ENCODE measurements around the gene GHRHR. TPM values are rescaled to one million over a fixed set of nuclear protein-coding genes. Genes with fewer than 3 reads are reported as not detected.

The GHRHR gene
- total and polyA plus RNA-seq, 2 of the 4 experiments (the other 2 are of a cell fraction), result not detected

DNA sequence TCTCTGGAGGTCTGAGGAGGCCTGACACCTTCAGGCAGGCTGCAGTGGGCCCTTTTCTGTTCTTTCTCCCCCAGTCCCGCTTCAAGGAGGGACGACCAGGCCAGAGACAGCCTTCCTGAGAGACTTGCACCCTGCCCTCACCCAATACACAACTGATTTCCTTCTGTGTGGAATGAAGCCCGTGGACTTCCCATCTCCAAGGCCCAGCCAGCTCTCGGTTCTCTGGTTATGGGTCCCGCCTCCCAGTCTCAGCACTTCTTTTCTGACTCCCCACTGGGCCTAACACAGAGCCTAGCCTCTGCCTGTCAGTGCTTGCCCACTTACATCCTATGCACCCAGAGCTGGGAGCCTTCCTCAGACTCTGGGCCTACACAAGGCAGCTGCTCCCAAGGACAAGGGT, 64.3 kb downstream of the GHRHR start:
- CTCF ChIA-PET, result no interaction called here
- ATAC-seq (ENCODE audit: low read depth), result no peak
- Histone ChIP-seq H3K36me3 (ENCODE audit: control insufficient read depth, insufficient read depth, low read length) (no peaks in the 10 kb centered on the region), H3K18ac (ENCODE audit: low read depth, low read length) (no peak overlapping the region), H3K14ac (replicated peaks; ENCODE audit: low read depth, low read length) (no peak overlapping the region), H3K56ac (ENCODE audit: extremely low read depth, insufficient read depth, low read length) (no peak overlapping the region), H2BK5ac (ENCODE audit: low read depth, low read length, poor library complexity, severe bottlenecking) (no peak overlapping the region), H3K27me3 (ENCODE audit: control insufficient read depth, insufficient read depth, low read length) (peaks cover 11% of the 10 kb centered on the region; the same call in 1 of the 2 replicates), H2AK9ac (replicated peaks; ENCODE audit: low read depth, low read length, poor library complexity) (no peak overlapping the region), H3K4me2 (ENCODE audit: low read depth, low read length) (no peak overlapping the region), H3K27ac (ENCODE audit: insufficient read depth, low read length) (no peak overlapping the region), H3K9me1 (ENCODE audit: insufficient read depth, low read length) (no peaks in the 10 kb centered on the region), H3K4me1 (ENCODE audit: control insufficient read depth, insufficient read depth, low read length) (no peaks in the 10 kb centered on the region), H3K4ac (ENCODE audit: low read depth, low read length) (no peak overlapping the region), H4K91ac (ENCODE audit: insufficient read depth, low read depth, low read length) (no peak overlapping the region), H2BK15ac (ENCODE audit: low read depth, low read length) (no peak overlapping the region), H2AFZ (replicated peaks; ENCODE audit: low read length, poor library complexity) (no peak overlapping the region), H3K9ac (ENCODE audit: low read depth, low read length) (no peak overlapping the region), H3K79me1 (ENCODE audit: low read depth in 1 of 2, low read length in 2 of 2) (no peaks in the 10 kb centered on the region), H2BK120ac (ENCODE audit: low read depth, low read length) (no peak overlapping the region), H4K5ac (ENCODE audit: low read depth, low read length) (no peak overlapping the region), H3K9me3 (ENCODE audit: control insufficient read depth, insufficient read depth, low read length) (no peaks in the 10 kb centered on the region), H2BK20ac (ENCODE audit: low read depth, low read length) (no peak overlapping the region), H4K8ac (ENCODE audit: low read depth in 2 of 2, low read length in 2 of 2) (no peak overlapping the region), H3K4me3 (ENCODE audit: insufficient read depth, low read depth, low read length) (no peak overlapping the region), H2AK5ac (ENCODE audit: low read depth, low read length) (no peak overlapping the region), H4K20me1 (ENCODE audit: insufficient read depth, low read length) (no peaks in the 10 kb centered on the region), H3K23ac (ENCODE audit: low read depth, low read length) (no peak overlapping the region)
- dilution Hi-C loops (cut with HindIII; ENCODE audit: low sequenced_read_pairs, unreplicated experiment) (no loop called here), in situ Hi-C loops (cut with MboI; ENCODE audit: low sequenced_read_pairs) (no loop called here), intact Hi-C loops (cut with micrococcal nuclease) (no loop called here)
- DNase-seq, result no peak
- 39% methylated on average over 3 of the region's 5 CpGs; no CpG with 5 or more reads in 1 of the 2 experiments for WGBS, 2 experiments (ENCODE audit: extremely low coverage in 2 of 2, insufficient read length in 1 of 2)
- no TSS peak for BruUV-seq (replicated peaks)
- POLR2A ChIA-PET (ENCODE audit: unreplicated experiment), result no interaction called here
- TF ChIP-seq, protein P1, sequence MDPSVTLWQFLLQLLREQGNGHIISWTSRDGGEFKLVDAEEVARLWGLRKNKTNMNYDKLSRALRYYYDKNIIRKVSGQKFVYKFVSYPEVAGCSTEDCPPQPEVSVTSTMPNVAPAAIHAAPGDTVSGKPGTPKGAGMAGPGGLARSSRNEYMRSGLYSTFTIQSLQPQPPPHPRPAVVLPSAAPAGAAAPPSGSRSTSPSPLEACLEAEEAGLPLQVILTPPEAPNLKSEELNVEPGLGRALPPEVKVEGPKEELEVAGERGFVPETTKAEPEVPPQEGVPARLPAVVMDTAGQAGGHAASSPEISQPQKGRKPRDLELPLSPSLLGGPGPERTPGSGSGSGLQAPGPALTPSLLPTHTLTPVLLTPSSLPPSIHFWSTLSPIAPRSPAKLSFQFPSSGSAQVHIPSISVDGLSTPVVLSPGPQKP (IDR thresholded peaks at IDR 0.05; ENCODE audit: borderline replicate concordance, low read depth, low read length), result no peak
- TF ChIP-seq MAZ (IDR thresholded peaks at IDR 0.05; ENCODE audit: borderline replicate concordance, low read depth, low read length) (no peak), MAFK (IDR thresholded peaks at IDR 0.05; ENCODE audit: low read depth, low read length) (no peak)
- TF ChIP-seq, protein P2, sequence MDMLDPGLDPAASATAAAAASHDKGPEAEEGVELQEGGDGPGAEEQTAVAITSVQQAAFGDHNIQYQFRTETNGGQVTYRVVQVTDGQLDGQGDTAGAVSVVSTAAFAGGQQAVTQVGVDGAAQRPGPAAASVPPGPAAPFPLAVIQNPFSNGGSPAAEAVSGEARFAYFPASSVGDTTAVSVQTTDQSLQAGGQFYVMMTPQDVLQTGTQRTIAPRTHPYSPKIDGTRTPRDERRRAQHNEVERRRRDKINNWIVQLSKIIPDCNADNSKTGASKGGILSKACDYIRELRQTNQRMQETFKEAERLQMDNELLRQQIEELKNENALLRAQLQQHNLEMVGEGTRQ (IDR thresholded peaks at IDR 0.05; ENCODE audit: low read depth, low read length), result no peak
